H9 (cell line): ENCODE data around the gene ACP1. TPM values are rescaled to one million over a fixed set of nuclear protein-coding genes. Genes with fewer than 3 reads are reported as not detected.

ENCODE experiments used
- DNase-seq: peaks from one replicate; pipeline ENCODE4 v3.0.0-alpha.2; 2017
- H2AFZ ChIP-seq: one replicate; pipeline ENCODE4 v1.6.1; 2013; ENCODE audit warnings: mild to moderate bottlenecking, low read length, control low read depth, moderate library complexity
- H2AK5ac ChIP-seq: 2 replicates; pipeline ENCODE4 v1.6.1; 2013; ENCODE audit warnings: low read length, control low read depth, mixed read lengths; ENCODE audit not compliant: insufficient read length
- H2BK120ac ChIP-seq: one replicate; pipeline ENCODE4 v1.6.1; 2013; ENCODE audit warnings: low read depth, mild to moderate bottlenecking, low read length, control low read depth, inconsistent platforms; ENCODE audit not compliant: poor library complexity, severe bottlenecking
- H2BK12ac ChIP-seq: 2 replicates; pipeline ENCODE4 v1.6.1; 2013; ENCODE audit warnings: low read length, control low read depth, mixed read lengths, low read depth; ENCODE audit not compliant: insufficient read length
- H2BK15ac ChIP-seq: 2 replicates; pipeline ENCODE4 v1.6.1; 2013; ENCODE audit warnings: low read depth, low read length, control low read depth
- H2BK20ac ChIP-seq: one replicate; pipeline ENCODE4 v1.6.1; 2013; ENCODE audit warnings: low read depth, mild to moderate bottlenecking, low read length, control low read depth, inconsistent platforms; ENCODE audit not compliant: poor library complexity, severe bottlenecking
- H2BK5ac ChIP-seq: 2 replicates; pipeline ENCODE4 v1.6.1; 2013; ENCODE audit warnings: low read length, control low read depth, mixed read lengths; ENCODE audit not compliant: insufficient read length
- H3K14ac ChIP-seq: 2 replicates; pipeline ENCODE4 v1.6.1; 2013; ENCODE audit warnings: low read length, control low read depth; ENCODE audit not compliant: insufficient read depth
- H3K18ac ChIP-seq: 2 replicates; pipeline ENCODE4 v1.6.1; 2013; ENCODE audit warnings: low read depth, mild to moderate bottlenecking, mixed read lengths, low read length, control low read depth; ENCODE audit not compliant: insufficient read length
- H3K23ac ChIP-seq: 2 replicates; pipeline ENCODE4 v1.6.1; 2013; ENCODE audit warnings: low read length, control low read depth, mixed read lengths, low read depth; ENCODE audit not compliant: insufficient read length
- H3K23me2 ChIP-seq: 2 replicates; pipeline ENCODE4 v1.6.1; 2013; ENCODE audit warnings: low read depth, mild to moderate bottlenecking, mixed read lengths, low read length, control low read depth; ENCODE audit not compliant: insufficient read length, poor library complexity, severe bottlenecking
- H3K27ac ChIP-seq: 2 replicates; pipeline ENCODE4 v1.5.1; 2013; ENCODE audit warnings: low read length, control low read depth, mixed read lengths, low read depth; ENCODE audit not compliant: insufficient read length
- H3K27me3 ChIP-seq: 2 replicates; pipeline ENCODE4 v1.6.1; 2013; ENCODE audit warnings: low read length, control low read depth, inconsistent platforms; ENCODE audit not compliant: insufficient read depth
- H3K4ac ChIP-seq: 2 replicates; pipeline ENCODE4 v1.6.1; 2013; ENCODE audit warnings: low read depth, mild to moderate bottlenecking, control low read depth, inconsistent platforms, low read length, moderate library complexity
- H3K4me1 ChIP-seq: 2 replicates; pipeline ENCODE4 v1.6.1; 2013; ENCODE audit warnings: low read length, control low read depth, inconsistent platforms; ENCODE audit not compliant: insufficient read depth
- H3K4me2 ChIP-seq: 2 replicates; pipeline ENCODE4 v1.6.1; 2013; ENCODE audit warnings: low read length, control low read depth, mixed read lengths; ENCODE audit not compliant: insufficient read length, insufficient read depth
- H3K56ac ChIP-seq: 2 replicates; pipeline ENCODE4 v1.6.1; 2013; ENCODE audit warnings: low read depth, mild to moderate bottlenecking, mixed read lengths, low read length, control low read depth; ENCODE audit not compliant: insufficient read length
- H3K79me1 ChIP-seq: 2 replicates; pipeline ENCODE4 v1.6.1; 2013; ENCODE audit warnings: low read depth, mild to moderate bottlenecking, moderate library complexity, low read length, control low read depth, inconsistent platforms; ENCODE audit not compliant: insufficient read depth, poor library complexity, severe bottlenecking
- H3K79me2 ChIP-seq: 2 replicates; pipeline ENCODE4 v1.6.1; 2013; ENCODE audit warnings: low read length, control low read depth, inconsistent platforms; ENCODE audit not compliant: insufficient read depth
- H3K9ac ChIP-seq: 2 replicates; pipeline ENCODE4 v1.6.1; 2013; ENCODE audit warnings: low read length, control low read depth, mixed read lengths; ENCODE audit not compliant: insufficient read length; ENCODE audit errors: extremely low read depth
- H3K9me3 ChIP-seq: one replicate; pipeline ENCODE4 v1.6.1; 2013; ENCODE audit warnings: low read depth, low read length, inconsistent platforms; ENCODE audit not compliant: control insufficient read depth
- H3T11ph ChIP-seq: one replicate; pipeline ENCODE4 v1.6.1; 2013; ENCODE audit warnings: mild to moderate bottlenecking, low read length, control low read depth, inconsistent platforms
- H4K20me1 ChIP-seq: one replicate; pipeline ENCODE4 v1.6.1; 2013; ENCODE audit not compliant: control insufficient read depth, insufficient read length, insufficient read depth
- H4K5ac ChIP-seq: 2 replicates; pipeline ENCODE4 v1.6.1; 2013; ENCODE audit warnings: low read depth, mild to moderate bottlenecking, mixed read lengths, low read length, control low read depth; ENCODE audit not compliant: insufficient read length
- H4K8ac ChIP-seq: replicated peaks from 2 replicates; pipeline ENCODE4 v1.6.1; 2013; ENCODE audit warnings: low read length, control low read depth, mixed read lengths, low read depth; ENCODE audit not compliant: insufficient read length
- H4K91ac ChIP-seq: 2 replicates; pipeline ENCODE4 v1.6.1; 2013; ENCODE audit warnings: low read depth, mild to moderate bottlenecking, moderate library complexity, mixed read lengths, low read length, control low read depth; ENCODE audit not compliant: insufficient read length
- H3K27ac Mint-ChIP-seq, 3 experiments: 2 replicates in 2 of 3; 3 replicates in 1 of 3; pipeline ENCODE4 v1.8.0; 2020 to 2021; ENCODE audit warnings: mixed read lengths in 3 of 3, mild to moderate bottlenecking in 1 of 3, moderate library complexity in 1 of 3
- H3K27me3 Mint-ChIP-seq: 2 replicates; pipeline ENCODE4 v1.8.0; 2021; ENCODE audit warnings: low read depth, mild to moderate bottlenecking, moderate library complexity, mixed read lengths
- H3K36me3 Mint-ChIP-seq, 3 experiments: 2 replicates in 2 of 3; 3 replicates in 1 of 3; pipeline ENCODE4 v1.8.0; 2020 to 2021; ENCODE audit warnings: low read depth in 3 of 3, mixed read lengths in 3 of 3; ENCODE audit not compliant: insufficient read depth in 1 of 3
- H3K4me1 Mint-ChIP-seq, 2 experiments: 2 replicates each; pipeline ENCODE4 v1.8.0; 2020; ENCODE audit warnings: mixed read lengths in 2 of 2
- H3K4me3 Mint-ChIP-seq, 2 experiments: 2 replicates in 1 of 2; 3 replicates in 1 of 2; pipeline ENCODE4 v1.8.0; 2020 to 2021; ENCODE audit warnings: mild to moderate bottlenecking in 2 of 2, mixed read lengths in 2 of 2, moderate library complexity in 1 of 2
- H3K9me3 Mint-ChIP-seq, 2 experiments: 2 replicates in 1 of 2; 3 replicates in 1 of 2; pipeline ENCODE4 v1.8.0; 2020; ENCODE audit warnings: mild to moderate bottlenecking in 2 of 2, mixed read lengths in 2 of 2, moderate library complexity in 1 of 2
- WGBS: extraction: QIAGEN DNeasy Blood & Tissue Kit; methylation state at CpG from one replicate; pipeline ENCODE4 v1.1.7; 2013; ENCODE audit warnings: missing lambda C conversion rate, low lambda C conversion rate, mixed read lengths; ENCODE audit not compliant: insufficient read length; ENCODE audit errors: extremely low coverage; 5-methylcytosine and 5-hydroxymethylcytosine counted together
- total RNA-seq: library from RNA; stranded (reverse); gene quantifications from 2 replicates; pipeline ENCODE4 v1.2.1, GENCODE V29; 2021
- TF ChIP-seq, protein P1 (sequence below): fragments of 200-600 bp; sonication (generic); conservative IDR thresholded peaks from 3 replicates; pipeline ENCODE4 v1.8.0; 2021; ENCODE audit warnings: antibody characterized with exemption, mild to moderate bottlenecking

The ACP1 gene
- total RNA-seq, 1 experiment from 2014 or later = 143 TPM

DNA sequence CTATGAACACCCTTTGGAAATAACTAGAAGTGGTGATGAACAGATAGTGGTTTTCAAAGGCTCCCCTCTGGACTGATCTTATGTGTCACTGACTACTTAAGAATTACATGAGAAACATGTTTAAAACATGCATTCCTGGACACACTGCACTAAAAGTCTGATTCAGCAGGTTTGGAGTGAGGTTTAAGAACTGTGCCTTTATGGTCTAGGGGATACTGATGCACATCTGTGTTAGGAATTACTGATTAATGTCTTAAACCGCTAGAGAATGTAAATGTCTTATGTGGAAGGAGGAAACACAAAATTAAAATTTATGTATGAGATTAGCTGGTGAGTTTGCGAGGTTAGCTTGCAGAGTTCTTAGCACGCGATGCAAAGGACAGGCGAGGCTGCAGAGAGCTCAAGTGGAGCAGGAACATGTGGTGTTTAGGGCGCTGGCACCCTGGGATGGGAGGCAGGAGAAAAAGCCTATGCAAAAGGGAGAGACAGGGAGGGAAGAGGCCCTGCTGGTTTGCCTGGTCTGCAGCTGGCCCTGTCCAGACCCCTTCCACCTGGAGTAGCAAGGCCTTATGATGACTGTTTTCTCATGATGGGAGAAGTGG is 12.6 kb upstream of the ACP1 start:
- Histone ChIP-seq H2BK120ac (no peak overlapping the region), H3K23ac (no peak overlapping the region), H3K56ac (no peak overlapping the region), H3K4me1 (no peaks in the 10 kb centered on the region), H2AK5ac (no peak overlapping the region), H3K18ac (no peak overlapping the region), H3K4ac (no peak overlapping the region), H2BK12ac (no peak overlapping the region), H3K27me3 (no peaks in the 10 kb centered on the region), H4K5ac (no peak overlapping the region), H3K79me1 (no peaks in the 10 kb centered on the region), H4K8ac (no peak overlapping the region), H3K14ac (no peak overlapping the region), H3K4me2 (no peak overlapping the region), H2BK20ac (no peak overlapping the region), H3T11ph (no peak overlapping the region), H4K91ac (no peak overlapping the region), H2BK5ac (no peak overlapping the region), H2AFZ (no peak overlapping the region), H2BK15ac (no peak overlapping the region), H3K9me3 (no peaks in the 10 kb centered on the region), H3K23me2 (no peaks in the 10 kb centered on the region), H3K9ac (no peak overlapping the region), H3K79me2 (no peaks in the 10 kb centered on the region), H4K20me1 (no peaks in the 10 kb centered on the region), H3K27ac (no peak overlapping the region)
- DNase-seq = no peak
- Mint-ChIP-seq H3K36me3 (peaks cover 0 to 16% (median 2%) of the 10 kb centered on the region in 3 experiments; a peak in 5 of 7 replicates), H3K9me3 (peaks cover 1 to 6% of the 10 kb centered on the region in 2 experiments; a peak in 1 of 5 replicates), H3K27ac (no peak overlapping the region), H3K27me3 (no peaks in the 10 kb centered on the region), H3K4me3 (no peak overlapping the region), H3K4me1 (peaks cover 6 to 9% of the 10 kb centered on the region in 2 experiments; a peak in 3 of 4 replicates)
- TF ChIP-seq, protein P1, sequence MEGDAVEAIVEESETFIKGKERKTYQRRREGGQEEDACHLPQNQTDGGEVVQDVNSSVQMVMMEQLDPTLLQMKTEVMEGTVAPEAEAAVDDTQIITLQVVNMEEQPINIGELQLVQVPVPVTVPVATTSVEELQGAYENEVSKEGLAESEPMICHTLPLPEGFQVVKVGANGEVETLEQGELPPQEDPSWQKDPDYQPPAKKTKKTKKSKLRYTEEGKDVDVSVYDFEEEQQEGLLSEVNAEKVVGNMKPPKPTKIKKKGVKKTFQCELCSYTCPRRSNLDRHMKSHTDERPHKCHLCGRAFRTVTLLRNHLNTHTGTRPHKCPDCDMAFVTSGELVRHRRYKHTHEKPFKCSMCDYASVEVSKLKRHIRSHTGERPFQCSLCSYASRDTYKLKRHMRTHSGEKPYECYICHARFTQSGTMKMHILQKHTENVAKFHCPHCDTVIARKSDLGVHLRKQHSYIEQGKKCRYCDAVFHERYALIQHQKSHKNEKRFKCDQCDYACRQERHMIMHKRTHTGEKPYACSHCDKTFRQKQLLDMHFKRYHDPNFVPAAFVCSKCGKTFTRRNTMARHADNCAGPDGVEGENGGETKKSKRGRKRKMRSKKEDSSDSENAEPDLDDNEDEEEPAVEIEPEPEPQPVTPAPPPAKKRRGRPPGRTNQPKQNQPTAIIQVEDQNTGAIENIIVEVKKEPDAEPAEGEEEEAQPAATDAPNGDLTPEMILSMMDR = no peak
- WGBS = no CpG with 5 or more reads among the region's 6 CpGs
